Measurements from ENCODE around the gene CD209. TPM values are rescaled to one million over a fixed set of nuclear protein-coding genes. Genes with fewer than 3 reads are reported as not detected.

CD209 gene
- total RNA-seq, 2 donors from 2014 or later: 6.8 to 14.2 TPM

GRCh38 chr19:7706955-7707456 is 40.3 kb downstream of the CD209 start:
- TF ChIP-seq CTCF (IDR thresholded peaks at IDR 0.05): no peak
- no peak overlapping the region for H3K27ac ChIP-seq
- no peaks in the 10 kb centered on the region for H3K9me3 ChIP-seq
- no peak for ATAC-seq (ENCODE audit: insufficient number of reproducible peaks, low FRiP score, low read depth)
- no peak for DNase-seq (ENCODE audit: low spot score)
- no peaks in the 10 kb centered on the region for H3K27me3 ChIP-seq (replicated peaks; ENCODE audit: insufficient read depth)
- no peak overlapping the region for H3K4me3 ChIP-seq
- no peaks in the 10 kb centered on the region for H3K4me1 ChIP-seq (ENCODE audit: control insufficient read depth in 1 of 2, low read depth in 2 of 2)
- no peaks in the 10 kb centered on the region for H3K36me3 ChIP-seq

- no peak overlapping the region for H3K27ac ChIP-seq
Measured at GRCh38 chr19:7706188-7706954, 41.0 kb downstream of the CD209 start.

GRCh38 chr19:7705387-7706187 is 41.7 kb downstream of the CD209 start:
- ATAC-seq (ENCODE audit: insufficient number of reproducible peaks, low FRiP score, low read depth) (no peak), DNase-seq (ENCODE audit: low spot score) (no peak)
- H3K27me3 ChIP-seq (replicated peaks; ENCODE audit: insufficient read depth): no peaks in the 10 kb centered on the region
- no peaks in the 10 kb centered on the region for H3K4me1 ChIP-seq (ENCODE audit: control insufficient read depth in 1 of 2, low read depth in 2 of 2)
- H3K27ac ChIP-seq: no peak overlapping the region
- no peak overlapping the region for H3K4me3 ChIP-seq
- no peak for TF ChIP-seq CTCF (IDR thresholded peaks at IDR 0.05)
- H3K36me3 ChIP-seq: no peaks in the 10 kb centered on the region
- H3K9me3 ChIP-seq: no peaks in the 10 kb centered on the region

More at GRCh38 chr19:7706188-7706954, 41.0 kb downstream of the CD209 start:
- DNase-seq (ENCODE audit: low spot score): no peak
- ATAC-seq (ENCODE audit: insufficient number of reproducible peaks, low FRiP score, low read depth): no peak
- TF ChIP-seq CTCF (IDR thresholded peaks at IDR 0.05): no peak
- Histone ChIP-seq H3K4me3 (no peak overlapping the region), H3K4me1 (ENCODE audit: control insufficient read depth in 1 of 2, low read depth in 2 of 2) (no peaks in the 10 kb centered on the region), H3K36me3 (no peaks in the 10 kb centered on the region), H3K9me3 (no peaks in the 10 kb centered on the region), H3K27me3 (replicated peaks; ENCODE audit: insufficient read depth) (no peaks in the 10 kb centered on the region)

- Histone ChIP-seq H3K27ac (no peak overlapping the region), H3K4me3 (no peak overlapping the region), H3K36me3 (no peaks in the 10 kb centered on the region), H3K4me1 (ENCODE audit: control insufficient read depth in 1 of 2, low read depth in 2 of 2) (no peaks in the 10 kb centered on the region), H3K9me3 (no peaks in the 10 kb centered on the region), H3K27me3 (replicated peaks; ENCODE audit: insufficient read depth) (no peaks in the 10 kb centered on the region)
- DNase-seq (ENCODE audit: low spot score) (no peak), ATAC-seq (ENCODE audit: insufficient number of reproducible peaks, low FRiP score, low read depth) (no peak)
- TF ChIP-seq CTCF (IDR thresholded peaks at IDR 0.05): no peak
Measured at GRCh38 chr19:7704280-7705060, 42.9 kb downstream of the CD209 start.
